PC-9 (cell line): ENCODE results near the gene KLHDC9. TPM values are rescaled to one million over a fixed set of nuclear protein-coding genes. Genes with fewer than 3 reads are reported as not detected.

ENCODE experiments used
- Bru-seq: library from RNA; stranded (reverse); fragments of 400-500 nt; gene quantifications from one replicate; lab custom pipeline; 2021; lab: Mats Ljungman, UMichigan
- BruChase-seq, 2 experiments: library from RNA; stranded (reverse); fragments of 400-500 nt; gene quantifications; one replicate each; lab custom pipeline; 2021; lab: Mats Ljungman, UMichigan
- BruUV-seq: library from RNA; stranded (reverse); fragments of 400-500 nt; replicated peaks from 2 replicates; lab custom pipeline; 2021; lab: Mats Ljungman, UMichigan
- CTCF ChIA-PET: fragments of 300-600 bp; sonication (Branson Sonifier 250); formaldehyde crosslinking; loops from one replicate; lab custom pipeline; 2022; ENCODE audit warnings: antibody characterized with exemption; lab: Charles Lee
- POLR2A ChIA-PET: fragments of 300-600 bp; sonication (Branson Sonifier 250); formaldehyde crosslinking; loops from one replicate; lab custom pipeline; 2022; ENCODE audit warnings: antibody characterized with exemption; ENCODE audit not compliant: unreplicated experiment; lab: Charles Lee
- DNase-seq, 2 experiments: peaks; one replicate each; pipeline versions ENCODE4 v3.0.0 to v3.0.0-alpha.2; 2015 to 2022; ENCODE audit warnings: mixed read lengths in 1 of 2
- H2AFZ ChIP-seq: fragments of 200-600 bp; sonication (generic); 2 replicates; pipeline ENCODE4 v1.8.1; 2017; ENCODE audit warnings: antibody characterized with exemption
- H3F3A ChIP-seq: fragments of 200-600 bp; sonication (generic); 2 replicates; pipeline ENCODE4 v1.8.1; 2017; ENCODE audit warnings: antibody characterized with exemption, mild to moderate bottlenecking, low read depth; ENCODE audit not compliant: insufficient read depth
- H3K27ac ChIP-seq: fragments of 200-600 bp; sonication (generic); 2 replicates; pipeline ENCODE4 v1.6.1; 2016; ENCODE audit warnings: mixed run types
- H3K27me3 ChIP-seq: fragments of 200-600 bp; sonication (generic); 2 replicates; pipeline ENCODE4 v1.6.1; 2016; ENCODE audit warnings: low read depth, mixed run types; ENCODE audit not compliant: insufficient read depth
- H3K36me3 ChIP-seq: fragments of 200-600 bp; sonication (generic); 2 replicates; pipeline ENCODE4 v1.6.1; 2016; ENCODE audit warnings: low read depth, mixed run types
- H3K4me1 ChIP-seq: fragments of 200-600 bp; sonication (generic); replicated peaks from 2 replicates; pipeline ENCODE4 v1.6.1; 2016; ENCODE audit warnings: mixed run types; ENCODE audit not compliant: insufficient read depth
- H3K4me2 ChIP-seq: fragments of 200-600 bp; sonication (generic); 2 replicates; pipeline ENCODE4 v1.6.1; 2017; ENCODE audit warnings: mixed run types
- H3K4me3 ChIP-seq: fragments of 200-600 bp; sonication (generic); 2 replicates; pipeline ENCODE4 v1.6.1; 2016; ENCODE audit warnings: mixed run types
- H3K79me2 ChIP-seq: fragments of 200-600 bp; sonication (generic); 2 replicates; pipeline ENCODE4 v1.6.1; 2017; ENCODE audit warnings: low read depth, mixed run types
- H3K9me2 ChIP-seq: fragments of 200-600 bp; sonication (generic); 2 replicates; pipeline ENCODE4 v1.8.1; 2017; ENCODE audit warnings: mild to moderate bottlenecking; ENCODE audit not compliant: insufficient read depth
- H3K9me3 ChIP-seq: fragments of 200-600 bp; sonication (generic); 2 replicates; pipeline ENCODE4 v1.8.1; 2016; ENCODE audit warnings: low read depth; ENCODE audit not compliant: insufficient read depth
- H4K20me1 ChIP-seq: fragments of 200-600 bp; sonication (generic); 2 replicates; pipeline ENCODE4 v1.8.1; 2017; ENCODE audit not compliant: insufficient read depth
- EZH2 ChIP-seq: fragments of 200-600 bp; sonication (generic); IDR thresholded peaks from 2 replicates; pipeline ENCODE4 v1.8.0; 2017; ENCODE audit warnings: antibody characterized with exemption, low read depth
- intact Hi-C: fragments of 100-400 bp; cut with micrococcal nuclease; formaldehyde crosslinking; loops from one replicate; pipeline ENCODE4 v1.10.0; 2022; ENCODE audit not compliant: unreplicated experiment
- long read RNA-seq: library from polyadenylated mRNA; stranded (forward); transcript quantifications from one replicate; pipeline ENCODE4 v2.0.0, GENCODE V29; 2022
- total RNA-seq: library from RNA; stranded (reverse); gene quantifications from 2 replicates; pipeline ENCODE4 v1.2.3, GENCODE V29; 2021
- TF ChIP-seq, protein P1 (sequence below): fragments of 200-600 bp; sonication (generic); conservative IDR thresholded peaks from 2 replicates; pipeline ENCODE4 v1.6.1; 2017; ENCODE audit warnings: mixed run types, antibody characterized with exemption, mild to moderate bottlenecking, moderate library complexity

Gene KLHDC9, protein sequence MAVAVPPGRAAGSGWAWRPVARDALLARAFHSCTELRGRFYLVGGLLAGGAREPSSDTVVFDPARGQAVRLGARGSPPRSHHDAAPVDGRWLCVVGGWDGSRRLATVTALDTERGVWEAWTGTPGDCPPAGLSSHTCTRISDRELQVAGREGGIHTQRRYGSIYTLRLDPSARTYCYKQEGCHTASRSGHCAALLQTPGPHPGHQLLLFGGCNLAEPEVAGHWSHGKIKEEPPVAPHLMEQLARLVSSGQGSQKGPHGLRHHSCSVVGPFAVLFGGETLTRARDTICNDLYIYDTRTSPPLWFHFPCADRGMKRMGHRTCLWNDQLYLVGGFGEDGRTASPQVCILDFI
- total RNA-seq (5.6 and 7.4 TPM in 2 replicates), Bru-seq, nascent RNA (percentile 31 among the genes with signal in this experiment), BruChase-seq, experiment 1, labeled RNA remaining after a 2-hour chase (percentile 44 among the genes with signal in this experiment), BruChase-seq, experiment 2, labeled RNA remaining after a 6-hour chase (percentile 31 among the genes with signal in this experiment)
- long read RNA-seq, partial matches to known transcripts: 1 of 6 reads
- long read RNA-seq, other reads (novel, unspliced or antisense): 0 of 6 reads

DNA sequence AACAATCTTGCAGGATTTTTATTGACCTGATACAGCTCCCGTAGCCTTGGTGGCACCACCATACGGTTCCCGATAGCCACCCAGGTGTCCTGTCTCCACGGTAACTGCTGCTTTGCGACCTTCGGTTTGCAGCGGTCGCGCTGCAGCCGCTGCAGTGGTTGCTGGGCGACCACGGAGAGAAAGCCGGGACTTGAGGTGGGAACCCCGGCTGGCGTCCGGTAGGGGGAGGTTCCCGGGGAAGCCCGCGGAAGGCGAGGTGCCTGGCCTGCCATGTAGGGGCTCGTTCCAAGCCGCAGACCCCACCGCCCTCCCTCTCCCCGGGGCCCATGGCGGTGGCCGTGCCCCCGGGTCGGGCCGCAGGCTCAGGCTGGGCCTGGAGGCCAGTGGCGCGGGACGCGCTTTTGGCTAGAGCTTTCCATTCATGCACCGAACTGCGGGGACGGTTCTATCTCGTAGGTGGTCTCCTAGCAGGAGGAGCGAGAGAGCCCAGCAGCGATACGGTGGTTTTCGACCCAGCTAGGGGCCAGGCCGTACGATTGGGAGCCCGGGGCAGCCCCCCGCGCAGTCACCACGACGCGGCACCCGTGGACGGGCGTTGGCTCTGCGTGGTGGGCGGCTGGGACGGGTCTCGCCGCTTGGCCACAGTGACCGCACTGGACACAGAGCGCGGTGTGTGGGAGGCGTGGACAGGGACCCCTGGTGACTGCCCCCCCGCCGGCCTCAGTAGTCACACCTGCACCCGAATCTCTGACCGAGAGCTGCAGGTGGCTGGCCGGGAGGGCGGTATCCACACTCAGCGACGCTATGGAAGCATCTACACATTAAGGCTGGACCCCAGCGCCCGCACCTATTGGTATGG lies at the start of gene KLHDC9:
Gene KLHDC9, plus strand, starts transcription at position 152 of the 859 bp plus-strand sequence. Its CDS starts 175 bp downstream, at position 327.
- peaks cover 37% of the 10 kb centered on the region for H3F3A ChIP-seq
- CTCF ChIA-PET: interaction anchor here (0.6 to 1.4 kb wide), 8 partner anchors 22 to 127 kb away, joined by 3 to 12 read pairs (median 4); partner anchors contain the start of gene USF1
- BruUV-seq: no TSS peak
- H3K36me3 ChIP-seq: 0 out of 2 replicates have a peak, but pooled peaks cover 7% of the 10 kb centered on the region
- H3K9me2 ChIP-seq: no peaks in the 10 kb centered on the region
- no peaks in the 10 kb centered on the region for H3K9me3 ChIP-seq
- no peak within 1 kb of the TSS for H3K27ac ChIP-seq
- H3K4me3 ChIP-seq: peak within 1 kb of the TSS; percentile 66
- H3K79me2 ChIP-seq: no peaks in the 10 kb centered on the region
- H3K27me3 ChIP-seq: no peaks in the 10 kb centered on the region
- peaks cover 16% of the 10 kb centered on the region for H3K4me1 ChIP-seq
- DNase-seq: peak; percentile 80 to 84
- H2AFZ ChIP-seq: peak within 1 kb of the TSS; percentile 86
- TF ChIP-seq EZH2: no peak
- TF ChIP-seq, protein P1, sequence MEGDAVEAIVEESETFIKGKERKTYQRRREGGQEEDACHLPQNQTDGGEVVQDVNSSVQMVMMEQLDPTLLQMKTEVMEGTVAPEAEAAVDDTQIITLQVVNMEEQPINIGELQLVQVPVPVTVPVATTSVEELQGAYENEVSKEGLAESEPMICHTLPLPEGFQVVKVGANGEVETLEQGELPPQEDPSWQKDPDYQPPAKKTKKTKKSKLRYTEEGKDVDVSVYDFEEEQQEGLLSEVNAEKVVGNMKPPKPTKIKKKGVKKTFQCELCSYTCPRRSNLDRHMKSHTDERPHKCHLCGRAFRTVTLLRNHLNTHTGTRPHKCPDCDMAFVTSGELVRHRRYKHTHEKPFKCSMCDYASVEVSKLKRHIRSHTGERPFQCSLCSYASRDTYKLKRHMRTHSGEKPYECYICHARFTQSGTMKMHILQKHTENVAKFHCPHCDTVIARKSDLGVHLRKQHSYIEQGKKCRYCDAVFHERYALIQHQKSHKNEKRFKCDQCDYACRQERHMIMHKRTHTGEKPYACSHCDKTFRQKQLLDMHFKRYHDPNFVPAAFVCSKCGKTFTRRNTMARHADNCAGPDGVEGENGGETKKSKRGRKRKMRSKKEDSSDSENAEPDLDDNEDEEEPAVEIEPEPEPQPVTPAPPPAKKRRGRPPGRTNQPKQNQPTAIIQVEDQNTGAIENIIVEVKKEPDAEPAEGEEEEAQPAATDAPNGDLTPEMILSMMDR: no peak
- peak within 1 kb of the TSS; percentile 91 for H3K4me2 ChIP-seq
- intact Hi-C loops: loop anchor here (1.0 to 2.0 kb wide), 3 partner anchors 34 to 101 kb away; partner anchors contain the start of genes DEDD and USF1
- H4K20me1 ChIP-seq: peaks cover 17% of the 10 kb centered on the region; the same call in 1 of the 2 replicates
- POLR2A ChIA-PET: interaction anchor here (0.6 kb wide), 2 partner anchors 109 to 127 kb away, joined by 5 to 9 read pairs; no protein-coding TSS in a partner anchor

DNA sequence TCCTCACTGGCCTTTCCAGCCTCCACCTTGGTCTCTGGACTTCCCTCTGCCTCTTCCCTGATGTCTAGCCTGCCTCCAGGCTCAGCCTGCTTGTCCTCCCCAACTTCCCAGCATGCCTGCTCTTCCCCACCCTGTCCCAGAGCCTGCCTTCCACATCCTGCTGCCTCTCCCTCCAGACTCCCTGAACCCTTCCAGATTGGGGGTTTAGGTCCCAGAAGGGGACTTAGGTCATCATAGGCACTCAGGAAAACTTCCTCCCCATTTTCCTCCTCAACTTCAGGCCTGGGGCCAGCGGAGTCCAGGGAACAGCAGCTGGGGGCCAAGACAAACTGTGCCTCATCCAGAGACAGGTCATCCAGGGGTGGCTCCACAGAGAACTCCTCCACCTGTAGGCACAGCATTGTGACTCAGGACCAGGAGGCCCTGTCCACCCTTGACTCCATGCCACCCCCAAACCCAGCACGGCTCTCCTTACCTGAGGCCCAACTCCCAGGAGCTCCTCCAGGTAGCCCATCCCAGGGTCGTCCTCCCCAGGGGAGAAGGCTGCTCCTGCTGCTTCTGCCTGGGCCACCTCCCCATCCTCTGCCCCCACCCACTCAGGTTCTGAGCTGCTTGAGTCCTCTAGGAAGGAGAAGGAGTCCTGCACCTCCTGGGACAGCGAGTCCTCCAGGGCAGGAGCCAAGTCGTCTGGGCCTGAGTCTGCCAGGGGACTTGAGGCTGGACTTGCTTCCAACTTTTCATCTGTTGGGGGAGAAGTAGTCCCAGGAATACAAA lies 49.0 kb upstream of the KLHDC9 start:
- Histone ChIP-seq H3K36me3 (no peaks in the 10 kb centered on the region), H3K4me1 (peaks cover 13% of the 10 kb centered on the region), H3K27ac (no peak overlapping the region), H3K9me3 (peaks cover 16% of the 10 kb centered on the region), H2AFZ (no peak overlapping the region), H4K20me1 (no peaks in the 10 kb centered on the region), H3K27me3 (no peaks in the 10 kb centered on the region), H3K9me2 (no peaks in the 10 kb centered on the region), H3K4me2 (no peak overlapping the region), H3K79me2 (peaks cover 14% of the 10 kb centered on the region), H3F3A (peaks cover 3% of the 10 kb centered on the region; the same call in 1 of the 2 replicates), H3K4me3 (no peak overlapping the region)
- no peak for TF ChIP-seq EZH2
- TF ChIP-seq, protein P1: no peak
- CTCF ChIA-PET: interaction anchor here (0.7 kb wide), 1 partner anchor 39 kb away, joined by 13 read pairs; no protein-coding TSS in a partner anchor
- no peak for DNase-seq
- BruUV-seq: no TSS peak
- intact Hi-C loops: no loop called here
- POLR2A ChIA-PET: no interaction called here
